Measurements from ENCODE around the gene SACS.

DNA sequence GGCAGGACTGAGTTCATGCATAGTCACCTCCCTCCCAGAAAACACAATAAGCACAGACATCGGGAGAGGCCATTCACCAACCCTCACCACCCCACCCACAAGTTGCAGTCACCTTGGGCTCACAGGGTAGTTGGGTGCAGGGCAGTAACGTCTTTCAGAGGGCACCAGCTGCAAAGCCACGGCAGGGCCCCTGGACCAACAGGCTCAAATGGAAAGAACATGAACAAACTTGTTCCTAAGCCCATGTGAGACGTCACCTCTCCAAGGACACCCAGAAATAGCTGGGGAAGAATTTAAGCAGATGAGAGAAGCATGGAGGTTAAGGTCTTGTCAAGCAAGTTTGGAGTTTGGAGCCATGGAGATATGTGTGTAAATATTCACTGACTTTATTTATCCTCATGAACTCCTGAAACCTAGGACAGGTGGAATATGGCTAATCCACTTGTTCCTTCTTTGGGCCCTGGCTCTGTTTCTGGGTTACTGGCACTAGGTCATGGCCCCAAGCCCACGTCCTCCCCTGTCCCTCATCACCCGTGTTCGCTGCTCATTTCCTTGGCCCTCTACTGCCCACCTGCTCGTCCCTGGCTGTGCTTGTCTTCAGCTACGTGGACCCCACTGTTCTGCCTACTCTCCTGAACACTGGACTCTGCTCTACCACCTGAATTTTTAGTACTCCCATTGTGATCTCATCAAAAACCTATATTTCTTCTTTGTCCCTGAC lies 40.4 kb downstream of the SACS start:
- TF ChIP-seq, protein P1, sequence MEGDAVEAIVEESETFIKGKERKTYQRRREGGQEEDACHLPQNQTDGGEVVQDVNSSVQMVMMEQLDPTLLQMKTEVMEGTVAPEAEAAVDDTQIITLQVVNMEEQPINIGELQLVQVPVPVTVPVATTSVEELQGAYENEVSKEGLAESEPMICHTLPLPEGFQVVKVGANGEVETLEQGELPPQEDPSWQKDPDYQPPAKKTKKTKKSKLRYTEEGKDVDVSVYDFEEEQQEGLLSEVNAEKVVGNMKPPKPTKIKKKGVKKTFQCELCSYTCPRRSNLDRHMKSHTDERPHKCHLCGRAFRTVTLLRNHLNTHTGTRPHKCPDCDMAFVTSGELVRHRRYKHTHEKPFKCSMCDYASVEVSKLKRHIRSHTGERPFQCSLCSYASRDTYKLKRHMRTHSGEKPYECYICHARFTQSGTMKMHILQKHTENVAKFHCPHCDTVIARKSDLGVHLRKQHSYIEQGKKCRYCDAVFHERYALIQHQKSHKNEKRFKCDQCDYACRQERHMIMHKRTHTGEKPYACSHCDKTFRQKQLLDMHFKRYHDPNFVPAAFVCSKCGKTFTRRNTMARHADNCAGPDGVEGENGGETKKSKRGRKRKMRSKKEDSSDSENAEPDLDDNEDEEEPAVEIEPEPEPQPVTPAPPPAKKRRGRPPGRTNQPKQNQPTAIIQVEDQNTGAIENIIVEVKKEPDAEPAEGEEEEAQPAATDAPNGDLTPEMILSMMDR (IDR thresholded peaks at IDR 0.05), result no peak
- TF ChIP-seq POLR2A (IDR thresholded peaks at IDR 0.05), result no peak
